Ovary (tissue), 3 donors: ENCODE measurements around the gene GABRG3.

Source experiments
- EP300 ChIP-seq: sonication (generic); formaldehyde crosslinking; IDR thresholded peaks from one replicate; pipeline ENCODE4 v1.6.1; 2017; ENCODE audit warnings: antibody characterized with exemption
- POLR2A ChIP-seq: fragments of 450-650 bp; IDR thresholded peaks from one replicate; pipeline ENCODE4 v1.6.1; 2017; ENCODE audit warnings: antibody characterized with exemption, mild to moderate bottlenecking, moderate library complexity
- TF ChIP-seq, protein P1 (sequence below), 3 donors: fragments of 450-650 bp in 2 of 3; fragments of 200-600 bp in 1 of 3; IDR thresholded peaks; one replicate each; pipeline versions ENCODE4 v1.5.1 to v1.8.0; 2016 to 2022; ENCODE audit warnings: antibody characterized with exemption in 3 of 3, mild to moderate bottlenecking in 1 of 3
- donor health status: DM: no; HTN: no; CAD: no.

DNA sequence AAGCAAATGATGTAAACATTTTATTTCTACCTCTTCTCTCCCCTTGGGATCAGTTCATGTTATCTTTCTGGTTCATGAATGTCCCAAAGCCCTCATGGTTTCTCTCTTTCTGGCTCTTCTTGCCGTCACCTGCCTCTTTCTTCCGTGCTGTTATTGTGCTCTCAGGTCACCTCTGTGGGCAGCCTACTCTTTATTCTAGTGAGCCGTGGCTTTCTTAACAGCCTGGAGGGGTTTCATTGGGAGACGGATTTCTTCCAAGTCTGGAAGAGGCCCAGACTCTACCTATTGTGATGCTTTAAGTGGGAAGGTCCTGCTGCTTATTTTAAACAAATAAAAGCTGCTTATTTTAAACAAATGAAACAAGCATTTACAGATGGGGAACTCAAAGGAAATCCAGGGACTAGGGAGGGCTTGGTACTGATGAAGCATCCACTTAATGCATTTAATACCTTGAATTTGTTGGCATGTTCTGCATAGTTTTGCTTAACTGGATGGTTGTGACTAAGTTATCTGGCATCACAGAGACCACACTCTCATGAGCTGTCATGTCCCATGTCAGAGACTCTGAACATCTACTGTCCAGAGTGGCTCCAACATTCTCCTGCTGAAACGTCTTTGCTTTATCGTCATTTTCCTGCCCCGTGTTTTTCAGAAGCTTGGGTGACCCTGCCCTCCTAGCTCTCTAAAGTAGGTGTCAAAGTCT lies 443.3 kb downstream of the GABRG3 start:
- TF ChIP-seq, protein P1, sequence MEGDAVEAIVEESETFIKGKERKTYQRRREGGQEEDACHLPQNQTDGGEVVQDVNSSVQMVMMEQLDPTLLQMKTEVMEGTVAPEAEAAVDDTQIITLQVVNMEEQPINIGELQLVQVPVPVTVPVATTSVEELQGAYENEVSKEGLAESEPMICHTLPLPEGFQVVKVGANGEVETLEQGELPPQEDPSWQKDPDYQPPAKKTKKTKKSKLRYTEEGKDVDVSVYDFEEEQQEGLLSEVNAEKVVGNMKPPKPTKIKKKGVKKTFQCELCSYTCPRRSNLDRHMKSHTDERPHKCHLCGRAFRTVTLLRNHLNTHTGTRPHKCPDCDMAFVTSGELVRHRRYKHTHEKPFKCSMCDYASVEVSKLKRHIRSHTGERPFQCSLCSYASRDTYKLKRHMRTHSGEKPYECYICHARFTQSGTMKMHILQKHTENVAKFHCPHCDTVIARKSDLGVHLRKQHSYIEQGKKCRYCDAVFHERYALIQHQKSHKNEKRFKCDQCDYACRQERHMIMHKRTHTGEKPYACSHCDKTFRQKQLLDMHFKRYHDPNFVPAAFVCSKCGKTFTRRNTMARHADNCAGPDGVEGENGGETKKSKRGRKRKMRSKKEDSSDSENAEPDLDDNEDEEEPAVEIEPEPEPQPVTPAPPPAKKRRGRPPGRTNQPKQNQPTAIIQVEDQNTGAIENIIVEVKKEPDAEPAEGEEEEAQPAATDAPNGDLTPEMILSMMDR (IDR thresholded peaks at IDR 0.05): no peak
- no peak for TF ChIP-seq EP300
- no peak for TF ChIP-seq POLR2A
